Measurements from ENCODE around the gene GTF2E1.
"Not testable (repeated sequence)": the region's sequence is repeated elsewhere in the genome, so short reads cannot be mapped to it uniquely, and the experiment has no call there.

GTF2E1 gene

DNA sequence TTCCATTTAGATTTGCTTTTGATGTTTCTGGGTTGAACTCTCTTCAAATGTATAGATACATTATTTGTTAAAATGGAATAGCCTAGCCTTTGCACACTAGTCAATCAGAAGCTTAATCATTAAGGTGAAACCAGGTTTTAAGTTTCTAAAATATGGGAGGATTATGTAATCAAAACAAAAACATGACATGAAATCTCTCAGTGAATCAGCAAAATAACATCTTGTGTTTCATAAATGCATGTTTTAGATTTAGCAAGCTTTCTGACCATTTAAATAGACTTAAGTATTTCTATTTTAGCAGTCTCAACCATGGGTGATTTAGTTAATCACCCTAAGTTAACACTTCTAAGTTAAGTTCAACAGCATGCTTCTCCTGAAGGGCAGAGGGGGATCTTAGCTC is 11.3 kb downstream of the GTF2E1 start:
- no peak for DNase-seq (ENCODE audit: low read depth, low spot score)

DNA sequence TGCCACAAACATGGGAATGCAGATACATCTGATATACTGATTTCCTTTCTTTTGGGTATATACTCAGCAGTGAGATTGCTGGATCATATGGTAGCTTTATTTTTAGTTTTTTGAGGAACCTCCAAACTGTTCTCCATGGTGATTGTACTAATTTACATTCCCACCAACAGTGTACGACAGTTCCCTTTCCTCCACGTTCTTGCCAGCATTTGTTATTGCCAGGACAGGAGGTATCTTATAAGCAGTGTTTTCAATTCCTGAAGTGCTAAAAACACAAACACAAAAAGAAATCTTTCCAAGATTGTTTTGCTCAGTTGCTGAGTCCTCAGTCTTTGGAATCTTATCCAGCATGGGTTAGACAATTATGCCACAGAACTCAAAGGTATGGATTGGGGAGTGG is 13.5 kb downstream of the GTF2E1 start:
- no peak for DNase-seq (ENCODE audit: low read depth, low spot score)

GRCh38 chr3:120758551-120758950 is 16.0 kb downstream of the GTF2E1 start:
- not testable (repeated sequence) for DNase-seq (ENCODE audit: low read depth, low spot score)

- no peak for DNase-seq (ENCODE audit: low read depth, low spot score)
Observed at GRCh38 chr3:120762615-120763014, 20.1 kb downstream of the GTF2E1 start.

DNA sequence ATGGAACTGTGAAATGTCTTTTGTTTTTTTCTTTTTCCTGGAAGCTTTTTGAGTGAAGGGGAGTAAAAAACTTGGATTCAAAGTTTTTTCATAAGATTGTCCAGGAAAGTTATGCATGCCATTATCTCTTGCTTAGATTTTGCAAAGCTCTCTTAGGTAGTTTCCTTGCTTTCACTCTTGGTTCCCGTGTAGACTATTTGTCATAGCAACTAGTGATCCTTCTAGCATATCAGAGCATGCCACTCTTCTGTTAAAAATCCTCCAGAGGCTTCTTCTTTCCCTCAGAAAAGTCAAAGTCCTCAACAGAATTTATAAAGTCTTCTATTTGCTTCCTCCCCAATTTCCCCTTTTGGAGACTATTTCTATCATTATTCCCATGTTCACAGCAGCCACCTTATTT is 21.1 kb downstream of the GTF2E1 start:
- DNase-seq (ENCODE audit: low read depth, low spot score) = no peak

DNA sequence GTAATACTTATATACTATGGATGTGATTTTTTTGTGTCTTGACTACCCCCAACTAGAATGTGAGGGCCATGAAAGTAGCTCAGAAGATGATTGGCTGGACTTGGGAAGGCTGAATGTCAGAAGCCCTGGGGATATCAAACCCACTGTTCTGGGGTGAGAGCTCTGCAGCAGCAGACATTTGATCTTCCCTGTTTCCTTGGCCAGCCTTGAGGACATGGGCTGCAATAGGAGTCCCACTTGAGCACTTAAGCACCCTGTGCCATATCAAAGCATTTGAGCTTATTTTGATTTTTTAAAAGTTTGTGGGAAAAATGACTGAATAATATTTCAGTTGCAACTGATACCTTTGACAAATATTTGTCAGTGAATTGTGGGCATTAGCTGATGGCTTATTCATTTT is 21.7 kb downstream of the GTF2E1 start:
- DNase-seq (ENCODE audit: low read depth, low spot score) = no peak

DNA sequence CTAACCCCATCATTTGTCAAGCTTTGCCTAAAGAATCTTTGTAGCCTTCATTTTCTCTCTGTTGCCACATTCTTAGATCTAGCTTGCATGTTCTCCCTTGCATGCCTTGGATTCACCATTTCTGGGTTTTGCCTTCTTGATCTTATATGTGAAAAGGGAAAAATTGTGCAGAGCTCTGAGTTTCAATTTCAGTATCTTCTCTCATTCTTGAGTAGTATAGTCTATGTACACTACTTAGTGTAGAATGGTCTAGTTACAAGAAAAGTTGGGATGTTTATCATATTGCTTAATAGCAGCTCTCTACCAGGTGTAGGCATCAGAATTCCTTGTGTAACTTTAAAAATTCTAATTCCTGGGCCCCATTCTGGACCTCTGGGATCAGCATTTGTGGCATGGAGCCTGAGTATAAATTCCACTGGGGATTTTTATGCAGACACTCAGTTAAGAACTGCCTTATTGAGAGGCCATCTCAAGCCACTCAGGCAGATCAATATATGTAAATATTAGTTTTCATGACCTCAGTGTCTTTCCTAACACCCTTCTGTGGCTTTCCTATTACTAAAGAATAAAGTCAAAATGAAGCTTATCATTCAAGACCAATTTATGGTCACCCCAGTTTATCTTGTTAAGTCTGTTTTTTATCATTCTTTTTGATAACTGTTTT is 23.4 kb downstream of the GTF2E1 start:
- no peak for DNase-seq (ENCODE audit: low read depth, low spot score)

DNA sequence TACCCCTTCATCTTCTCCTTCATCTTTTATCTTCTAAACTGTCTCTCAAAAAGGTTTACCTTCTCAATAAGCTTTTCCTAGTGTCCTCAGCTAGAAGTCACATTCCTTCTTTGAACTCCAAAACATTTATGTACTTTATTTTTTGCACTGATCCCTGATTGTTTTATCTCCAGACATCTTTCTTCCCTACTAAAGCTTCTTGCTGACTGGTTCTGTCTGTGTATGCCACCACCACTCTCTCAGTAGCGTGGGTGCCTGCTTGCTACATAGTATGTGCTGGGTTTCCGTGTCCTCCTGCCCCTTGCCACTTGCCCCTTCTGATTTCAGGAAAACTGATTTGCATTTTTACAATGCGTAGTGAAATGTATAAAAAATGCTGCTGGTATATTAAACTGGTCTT is 24.0 kb downstream of the GTF2E1 start:
- DNase-seq (ENCODE audit: low read depth, low spot score) = no peak

DNA sequence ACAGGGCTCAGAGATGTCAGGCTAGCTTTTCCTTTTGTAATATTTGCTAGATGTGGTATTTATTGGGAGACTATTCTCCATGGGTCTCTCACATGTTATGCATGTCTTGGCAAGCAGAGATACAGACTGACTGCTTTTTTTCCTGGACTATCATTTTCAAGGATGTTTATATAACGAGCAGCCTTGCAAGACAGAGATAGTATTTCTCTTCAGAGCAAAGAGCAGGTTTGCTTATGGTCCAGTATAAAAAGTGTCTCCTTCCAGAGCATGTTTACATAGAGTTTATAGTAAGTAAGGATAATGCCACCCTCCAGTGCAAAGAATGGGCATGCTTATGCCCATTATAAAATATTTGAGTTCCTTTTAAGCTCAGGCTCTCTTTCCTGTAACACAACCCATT is 24.6 kb downstream of the GTF2E1 start:
- no peak for DNase-seq (ENCODE audit: low read depth, low spot score)

DNA sequence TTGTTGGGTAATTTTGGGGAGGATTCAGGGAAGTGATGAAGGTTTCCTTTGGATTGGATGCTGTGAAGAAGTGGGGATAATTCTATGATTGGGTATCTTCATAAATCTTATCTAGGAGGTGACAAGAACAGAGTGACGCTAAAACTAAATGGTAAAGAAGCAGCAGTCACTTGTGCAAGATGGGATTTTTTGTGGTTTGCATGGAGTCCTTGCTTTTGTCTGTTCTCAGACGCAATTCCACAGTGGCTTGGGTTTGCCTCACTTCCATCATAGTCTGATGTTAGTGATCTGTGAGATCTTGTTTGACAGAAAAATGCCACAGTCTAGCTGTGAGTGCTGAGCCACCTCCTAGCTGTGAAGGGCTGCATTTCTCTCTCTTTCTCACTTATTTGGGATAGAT is 26.9 kb downstream of the GTF2E1 start:
- DNase-seq (ENCODE audit: low read depth, low spot score) = no peak

DNA sequence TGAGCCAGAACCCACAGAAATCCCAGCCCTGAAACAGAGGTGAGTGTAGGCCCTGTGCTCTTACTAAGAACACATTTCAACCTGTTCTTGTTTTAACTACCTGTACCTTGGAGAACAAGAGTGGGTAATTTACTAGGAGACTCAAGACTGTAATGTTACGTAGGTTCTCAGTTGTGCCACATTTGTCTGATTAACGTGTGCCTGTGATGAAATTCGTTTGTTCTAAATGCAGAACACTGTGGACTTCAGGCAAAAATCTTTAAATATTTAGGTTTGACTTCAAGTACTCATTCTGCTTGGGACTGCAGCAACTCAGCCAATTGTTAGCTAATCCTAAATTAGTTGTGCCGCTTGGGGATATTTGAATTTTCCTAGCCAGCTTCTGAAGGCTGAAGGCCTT is 28.3 kb downstream of the GTF2E1 start:
- no peak for DNase-seq (ENCODE audit: low read depth, low spot score)

DNA sequence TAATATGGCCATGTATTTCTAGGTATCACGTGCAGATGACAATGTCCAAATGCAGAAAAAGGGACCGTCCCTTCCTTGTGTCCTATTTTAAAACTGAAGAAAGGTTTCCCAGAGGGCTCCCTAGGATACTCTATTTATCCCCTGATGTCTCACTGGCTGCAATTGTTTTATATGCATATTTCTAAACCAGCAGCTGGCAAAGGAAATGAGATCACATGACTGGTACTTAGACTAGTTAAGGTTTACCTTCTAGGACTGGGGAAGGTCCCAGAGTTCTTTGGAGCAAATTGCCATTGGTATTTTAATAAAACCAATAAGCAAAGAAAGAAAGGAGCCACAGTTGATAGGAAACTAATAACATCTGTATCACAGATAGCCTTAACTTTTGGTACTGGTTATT is 29.5 kb downstream of the GTF2E1 start:
- no peak for DNase-seq (ENCODE audit: low read depth, low spot score)

GRCh38 chr3:120773932-120774331 is 31.4 kb downstream of the GTF2E1 start:
- no peak for DNase-seq (ENCODE audit: low read depth, low spot score)

- no peak for DNase-seq (ENCODE audit: low read depth, low spot score)
Observed at GRCh38 chr3:120775411-120775810, 32.9 kb downstream of the GTF2E1 start.

GRCh38 chr3:120778776-120779175 is 36.2 kb downstream of the GTF2E1 start:
- DNase-seq (ENCODE audit: low read depth, low spot score) = no peak

DNA sequence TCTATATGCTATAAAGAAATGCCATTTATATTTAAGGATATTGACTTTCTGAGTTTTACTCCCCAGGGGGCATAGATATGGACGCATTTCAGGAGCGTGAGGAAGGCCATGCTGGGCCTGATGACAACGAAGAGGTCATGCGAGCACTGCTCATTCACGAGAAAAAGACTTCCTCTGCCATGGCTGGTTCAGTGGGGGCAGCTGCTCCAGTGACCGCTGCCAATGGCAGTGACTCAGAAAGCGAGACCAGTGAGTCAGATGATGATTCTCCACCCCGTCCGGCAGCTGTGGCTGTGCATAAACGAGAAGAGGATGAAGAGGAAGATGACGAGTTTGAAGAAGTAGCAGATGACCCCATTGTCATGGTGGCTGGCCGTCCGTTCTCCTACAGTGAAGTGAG is 38.4 kb downstream of the GTF2E1 start:
- no peak for DNase-seq (ENCODE audit: low read depth, low spot score)

DNA sequence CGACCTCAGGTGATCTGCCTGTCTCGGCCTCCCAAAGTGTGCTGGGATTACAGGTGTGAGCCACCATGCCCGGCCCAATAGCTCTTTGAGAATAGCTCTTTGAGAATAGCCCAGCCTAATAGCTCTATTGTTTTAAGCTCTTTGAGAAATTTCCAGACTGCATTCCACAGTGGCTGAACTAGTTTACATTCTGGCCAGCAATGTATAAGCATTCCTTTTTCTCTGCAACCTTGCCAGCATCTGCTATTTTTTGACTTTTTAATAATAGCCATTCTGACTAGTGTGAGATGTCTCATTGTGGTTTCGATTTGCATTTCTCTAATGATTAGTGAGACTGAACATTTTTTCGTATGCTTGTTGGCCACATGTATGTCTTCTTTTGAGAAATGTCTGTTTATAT is 43.3 kb downstream of the GTF2E1 start:
- not testable (repeated sequence) for DNase-seq (ENCODE audit: low read depth, low spot score)

GRCh38 chr3:120791010-120791409 is 48.5 kb downstream of the GTF2E1 start:
- no peak for DNase-seq (ENCODE audit: low read depth, low spot score)

- DNase-seq (ENCODE audit: low read depth, low spot score) = no peak
Observed at GRCh38 chr3:120791913-120792312, 49.4 kb downstream of the GTF2E1 start.

- no peak for DNase-seq (ENCODE audit: low read depth, low spot score)
Observed at GRCh38 chr3:120793601-120794000, 51.1 kb downstream of the GTF2E1 start.

DNA sequence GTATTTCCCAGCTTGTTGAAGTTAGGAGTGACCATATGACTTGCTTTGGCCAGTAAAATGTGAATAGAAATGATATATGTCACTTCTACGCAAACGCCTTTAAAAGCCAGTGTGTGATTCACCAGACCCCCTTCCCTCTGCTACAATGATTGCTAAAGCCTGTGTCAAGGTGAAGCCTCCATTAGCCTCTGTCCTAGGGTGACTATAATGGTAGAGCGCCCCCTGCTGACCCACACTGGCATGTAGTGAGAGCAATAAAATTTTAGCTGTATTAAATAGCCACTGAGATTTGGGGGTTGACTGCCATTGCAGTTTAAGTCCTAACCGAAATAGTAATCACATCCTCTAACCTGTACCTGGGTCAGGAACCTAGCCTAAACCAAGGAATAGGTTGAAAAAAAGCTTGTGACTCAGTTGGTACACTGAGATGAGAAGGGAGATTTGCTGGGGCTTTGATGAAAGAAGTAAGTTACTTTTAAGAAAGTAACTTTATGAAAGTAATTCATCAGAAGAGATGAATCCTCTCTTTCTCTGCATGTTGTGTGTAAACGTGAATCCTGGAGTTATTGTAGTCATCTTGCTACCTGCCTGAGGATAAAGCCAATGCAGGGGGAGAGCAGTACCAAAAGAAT is 52.6 kb downstream of the GTF2E1 start:
- DNase-seq (ENCODE audit: low read depth, low spot score) = no peak

- no peak for DNase-seq (ENCODE audit: low read depth, low spot score)
Observed at GRCh38 chr3:120795959-120796358, 53.4 kb downstream of the GTF2E1 start.

DNA sequence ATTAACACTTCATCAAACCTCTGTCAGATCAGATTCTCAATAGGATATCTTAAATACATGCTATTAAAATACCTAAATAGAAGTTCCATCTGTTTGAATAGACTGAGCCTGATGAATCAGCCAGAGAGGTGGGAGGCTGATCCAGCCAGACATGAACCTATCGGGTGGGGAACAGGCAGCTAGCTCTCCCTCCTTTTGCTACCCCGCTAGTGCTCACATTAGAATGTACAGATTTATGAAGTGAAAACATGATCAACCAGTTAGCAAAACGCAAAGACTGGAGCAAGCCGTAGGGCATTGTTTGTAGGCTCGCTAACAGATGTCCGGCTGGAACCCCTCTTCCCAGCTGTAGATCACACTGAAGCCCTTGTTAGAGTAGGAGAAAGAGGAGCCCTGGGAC is 54.4 kb downstream of the GTF2E1 start:
- DNase-seq (ENCODE audit: low read depth, low spot score) = no peak

- no peak for DNase-seq (ENCODE audit: low read depth, low spot score)
Observed at GRCh38 chr3:120797857-120798256, 55.3 kb downstream of the GTF2E1 start.
